Liver (tissue), 3 donors: ENCODE measurements around the gene PAIP1.

Experiments used
- ATF3 ChIP-seq: IDR thresholded peaks from 2 replicates; pipeline ENCODE4 v1.6.1; 2016; ENCODE audit warnings: antibody characterized with exemption
- CTCF ChIP-seq: fragments of 150-350 bp; IDR thresholded peaks from 2 replicates; pipeline ENCODE4 v1.5.1; 2017; ENCODE audit warnings: improper control_type of control experiment, low read depth, low read length; ENCODE audit not compliant: missing input control
- EGR1 ChIP-seq, 2 donors: IDR thresholded peaks; 2 replicates each; pipeline ENCODE4 v1.6.1; 2016 to 2018; ENCODE audit warnings: antibody characterized with exemption in 2 of 2, low read depth in 2 of 2
- GABPA ChIP-seq, 2 donors: IDR thresholded peaks in 1 of 2; conservative IDR thresholded peaks in 1 of 2; 2 replicates each; pipeline ENCODE4 v1.6.1; 2016; ENCODE audit warnings: antibody characterized with exemption in 2 of 2, mild to moderate bottlenecking in 1 of 2, moderate library complexity in 1 of 2
- MAX ChIP-seq: IDR thresholded peaks from 2 replicates; pipeline ENCODE4 v1.6.1; 2016; ENCODE audit warnings: antibody characterized with exemption
- NR2F2 ChIP-seq: IDR thresholded peaks from 2 replicates; pipeline ENCODE4 v1.6.1; 2016; ENCODE audit warnings: antibody characterized with exemption
- RAD21 ChIP-seq, 2 donors: IDR thresholded peaks; 2 replicates each; pipeline ENCODE4 v1.6.1; 2016; ENCODE audit warnings: antibody characterized with exemption in 2 of 2, mild to moderate bottlenecking in 2 of 2
- REST ChIP-seq: IDR thresholded peaks from 2 replicates; pipeline ENCODE4 v1.6.1; 2016; ENCODE audit warnings: antibody characterized with exemption, mild to moderate bottlenecking
- RXRA ChIP-seq, 2 donors: IDR thresholded peaks; 2 replicates each; pipeline ENCODE4 v1.6.1; 2017 to 2018; ENCODE audit warnings: antibody characterized with exemption in 2 of 2, mild to moderate bottlenecking in 1 of 2
- SP1 ChIP-seq: IDR thresholded peaks from 2 replicates; pipeline ENCODE4 v1.6.1; 2018; ENCODE audit warnings: antibody characterized with exemption, mild to moderate bottlenecking
- TAF1 ChIP-seq: conservative IDR thresholded peaks from 2 replicates; pipeline ENCODE4 v1.6.1; 2016; ENCODE audit warnings: antibody characterized with exemption, mild to moderate bottlenecking
- YY1 ChIP-seq: IDR thresholded peaks from 2 replicates; pipeline ENCODE4 v1.6.1; 2016; ENCODE audit warnings: antibody characterized with exemption, mild to moderate bottlenecking
- ZBTB33 ChIP-seq: IDR thresholded peaks from 2 replicates; pipeline ENCODE4 v1.6.1; 2016; ENCODE audit warnings: antibody characterized with exemption
- donor health status: healthy.
- donor health status: healthy.

GRCh38 chr5:43498581-43498980, 58.3 kb downstream of the PAIP1 start:
- TF ChIP-seq CTCF (no peak), TAF1 (no peak), EGR1 (IDR thresholded peaks at IDR 0.05; ENCODE audit: low read depth in 2 of 2) (no peak), REST (no peak), GABPA (IDR thresholded peaks at IDR 0.05 in 1 of 2, conservative IDR thresholded peaks at IDR 0.05 in 1 of 2) (no peak), ATF3 (no peak), YY1 (no peak), MAX (no peak), RAD21 (IDR thresholded peaks at IDR 0.05) (no peak), RXRA (IDR thresholded peaks at IDR 0.05) (no peak), NR2F2 (no peak), ZBTB33 (no peak), SP1 (no peak)
